GM18508 (cell line): ENCODE results near the gene TSPAN14.
A peak's percentile ranks its signal among the peaks of the same experiment; 100 is the strongest.

Experiments
- ATAC-seq: cut with Tn5 transposase; IDR thresholded peaks from one replicate; pipeline ENCODE4 v1.9.1; 2021; ENCODE audit warnings: moderate number of reproducible peaks; ENCODE audit not compliant: insufficient read depth, unreplicated experiment

The TSPAN14 gene

GRCh38 chr10:80454513-80455460 is 677 bp downstream of the TSPAN14 start:
- no peak for ATAC-seq

- no peak for ATAC-seq
These were observed 1.6 kb downstream of the TSPAN14 start for GRCh38 chr10:80455461-80456349.

- no peak for ATAC-seq
These were observed 3.6 kb downstream of the TSPAN14 start for GRCh38 chr10:80457554-80458262.

- no peak for ATAC-seq
These were observed 4.1 kb downstream of the TSPAN14 start for GRCh38 chr10:80458263-80458625.

GRCh38 chr10:80458638-80459037 is 4.5 kb downstream of the TSPAN14 start:
- ATAC-seq: no peak

- ATAC-seq: peak; percentile 36
These were observed 5.1 kb downstream of the TSPAN14 start for GRCh38 chr10:80459047-80459865.

GRCh38 chr10:80460399-80461207 is 6.5 kb downstream of the TSPAN14 start:
- ATAC-seq: no peak

GRCh38 chr10:80461208-80462183 is 7.4 kb downstream of the TSPAN14 start:
- ATAC-seq: no peak

- ATAC-seq: no peak
These were observed 8.3 kb downstream of the TSPAN14 start for GRCh38 chr10:80462299-80462980.

GRCh38 chr10:80462981-80463741 is 9.1 kb downstream of the TSPAN14 start:
- ATAC-seq: no peak

GRCh38 chr10:80463868-80464267 is 9.8 kb downstream of the TSPAN14 start:
- ATAC-seq: no peak

- ATAC-seq: no peak
These were observed 10.7 kb downstream of the TSPAN14 start for GRCh38 chr10:80464557-80465450.

- ATAC-seq: no peak
These were observed 11.3 kb downstream of the TSPAN14 start for GRCh38 chr10:80465451-80465835.

- ATAC-seq: no peak
These were observed 11.9 kb downstream of the TSPAN14 start for GRCh38 chr10:80465839-80466590.
